Stimulated activated CD4-positive, alpha-beta T cell treated with anti-CD3 and anti-CD28 coated beads, Interleukin-12 subunit alpha, Interleukin-12 subunit beta, amount 100 ng/mL, for 4 hours (primary cell): ENCODE data around the gene SPTBN1.

Experiments used
- DNase-seq: peaks from one replicate; pipeline ENCODE4 v3.0.0-alpha.2; 2020

Gene SPTBN1

DNA sequence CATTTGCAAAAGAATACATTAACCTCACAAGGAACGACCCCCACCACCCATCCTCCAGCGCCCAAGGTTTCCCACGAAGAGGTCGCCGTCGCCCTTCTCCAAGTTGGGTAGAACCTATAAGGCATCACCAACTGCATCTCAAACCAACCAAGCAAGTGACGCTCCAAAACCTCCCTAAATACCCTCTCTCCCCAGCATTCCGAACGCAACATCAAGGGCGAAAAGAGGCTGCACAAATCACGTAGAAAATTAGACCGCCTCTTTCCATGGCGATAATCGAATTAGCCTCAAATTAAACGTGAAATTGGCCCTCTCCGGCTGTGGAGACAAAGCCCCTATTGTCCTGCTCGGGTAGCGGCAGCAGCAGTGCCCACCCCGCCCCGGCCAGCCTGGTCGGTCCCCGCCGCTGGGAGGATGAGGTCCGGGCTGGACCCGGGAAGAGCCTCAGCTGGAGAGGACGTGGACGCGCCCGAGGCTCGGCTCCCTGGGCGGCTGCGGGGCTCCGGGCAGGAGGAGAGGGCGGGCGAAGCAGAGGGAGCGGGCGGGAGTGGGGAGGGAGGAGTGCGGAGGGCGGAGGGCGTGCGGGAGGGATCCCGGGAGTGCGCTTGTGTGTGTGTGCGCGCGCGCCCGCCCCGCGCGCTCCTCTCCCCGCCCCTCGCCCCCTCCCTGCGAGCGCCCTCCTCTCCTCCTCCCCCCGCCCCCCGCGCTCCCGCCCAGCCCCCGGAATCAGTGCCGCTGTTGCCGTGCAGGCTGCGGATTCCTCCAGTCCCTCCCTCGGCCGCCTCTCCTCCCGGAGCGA lies at the start of gene SPTBN1:
TSS of gene SPTBN1 (plus strand) at position 765 of the 799 bp plus-strand sequence. CDS start 70,092 bp downstream, outside the sequence.
- DNase-seq, result peak; percentile 14

DNA sequence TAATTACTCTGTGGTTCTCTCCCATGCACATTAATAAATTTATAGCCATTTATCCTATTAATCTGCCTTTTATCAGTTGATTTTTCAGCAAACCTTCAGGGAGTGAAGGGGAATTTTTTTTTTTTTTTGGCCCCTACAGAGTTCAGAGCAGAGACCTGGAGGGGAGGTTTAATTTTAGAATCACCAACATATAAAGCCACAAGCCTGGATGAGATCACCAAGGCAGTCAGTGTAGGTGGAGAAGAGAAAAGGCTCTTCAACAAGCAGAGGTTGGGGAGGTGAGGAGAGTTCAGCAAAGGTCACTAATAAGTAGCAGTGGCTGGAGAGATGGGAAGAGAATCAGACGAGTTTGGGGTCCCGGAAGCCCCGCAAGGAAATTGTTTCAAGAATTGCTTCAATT lies 48.4 kb upstream of the SPTBN1 start:
- no peak for DNase-seq

DNA sequence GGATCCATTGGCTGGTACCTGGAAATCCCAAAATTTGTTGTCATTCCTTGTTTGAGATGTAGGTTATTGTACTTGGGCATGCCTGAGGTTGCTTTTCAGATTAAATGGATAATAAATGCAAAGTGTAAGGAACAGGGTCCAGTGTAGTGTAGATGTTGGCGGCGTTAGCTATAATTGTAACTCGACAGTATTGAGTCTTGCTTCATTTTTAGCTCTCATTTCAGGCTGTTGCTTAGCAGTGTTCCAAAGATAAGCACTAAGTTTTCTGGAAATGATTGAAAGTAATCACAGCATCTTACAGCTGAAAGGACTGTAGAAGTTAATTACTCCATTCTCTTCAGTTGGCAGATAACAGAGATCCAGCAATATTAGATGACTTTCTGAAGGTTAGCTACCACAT lies 47.8 kb upstream of the SPTBN1 start:
- DNase-seq, result no peak

DNA sequence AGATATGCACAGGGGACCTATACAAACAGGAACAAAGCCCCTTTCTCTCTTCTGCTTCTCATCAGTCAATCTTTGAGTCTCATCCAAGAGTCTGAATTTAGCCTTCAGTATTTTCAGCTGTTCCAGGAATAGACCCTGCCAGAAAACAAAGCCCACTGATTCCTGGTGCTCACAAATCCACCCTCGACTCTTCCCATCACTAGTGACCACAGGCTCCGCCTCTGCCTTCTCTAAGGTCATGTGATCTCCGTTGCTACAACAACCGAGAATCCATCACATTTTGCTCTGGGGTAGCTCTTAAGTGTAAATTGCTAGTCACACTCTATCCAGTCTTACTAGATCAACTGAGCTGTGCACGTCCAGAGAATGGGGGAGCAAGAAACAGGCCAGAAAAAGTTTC lies 46.4 kb upstream of the SPTBN1 start:
- DNase-seq, result no peak

DNA sequence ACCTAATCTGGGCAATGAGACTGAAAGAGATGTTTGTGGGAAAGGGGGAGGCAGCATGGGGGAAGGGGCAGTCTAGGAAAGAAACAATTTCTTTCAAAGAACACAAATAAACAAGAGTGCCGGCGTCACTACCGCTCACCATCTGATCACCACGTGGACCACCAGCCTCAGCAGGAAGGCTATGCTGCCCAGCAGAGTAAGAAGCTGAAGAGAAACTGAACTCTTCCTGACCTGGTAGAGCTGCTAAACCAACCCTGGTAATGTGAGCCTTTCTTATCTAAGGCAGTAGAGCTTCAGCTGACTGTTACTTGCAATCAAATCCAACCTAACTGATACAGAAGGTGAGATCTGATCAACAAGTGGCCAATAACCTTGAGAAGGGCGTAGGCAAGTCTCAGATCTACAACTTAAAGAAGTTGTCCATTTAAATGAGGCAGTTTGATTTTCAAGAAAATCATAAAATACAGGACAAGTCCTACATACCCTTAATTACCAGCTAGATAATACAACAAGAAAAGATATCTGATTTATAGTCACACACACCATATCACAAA lies 44.2 kb upstream of the SPTBN1 start:
- DNase-seq, result no peak

DNA sequence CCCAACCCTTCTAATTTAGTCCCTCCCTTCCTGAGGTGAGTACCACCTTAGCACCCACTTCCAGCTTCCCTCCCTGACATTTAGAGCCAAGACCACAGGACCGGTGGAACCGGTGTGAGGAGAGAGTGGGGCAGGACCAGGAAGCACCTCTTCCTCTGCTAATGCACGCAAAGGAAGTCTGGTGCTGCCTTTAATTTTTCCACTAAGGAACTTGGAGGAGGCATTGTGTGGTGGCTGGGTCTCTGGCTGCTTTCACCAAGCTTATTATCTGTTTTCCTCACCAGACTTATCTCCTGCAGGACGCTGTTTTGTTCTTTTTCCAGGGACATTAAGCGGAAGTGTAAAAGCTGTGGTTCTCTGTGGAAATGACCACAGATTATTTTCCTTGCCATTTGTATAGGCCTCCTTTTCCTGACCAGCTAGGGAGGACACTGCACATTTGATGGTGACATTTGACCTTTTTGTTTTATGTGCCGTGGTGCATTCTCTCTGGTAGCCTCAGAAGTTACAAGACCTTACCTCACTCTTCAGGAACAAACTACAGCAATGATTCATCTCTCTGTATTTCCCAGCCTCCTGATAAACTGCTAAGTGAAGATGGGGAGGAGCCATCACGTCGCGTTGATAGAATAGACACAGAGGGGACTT lies 39.8 kb upstream of the SPTBN1 start:
- no peak for DNase-seq

DNA sequence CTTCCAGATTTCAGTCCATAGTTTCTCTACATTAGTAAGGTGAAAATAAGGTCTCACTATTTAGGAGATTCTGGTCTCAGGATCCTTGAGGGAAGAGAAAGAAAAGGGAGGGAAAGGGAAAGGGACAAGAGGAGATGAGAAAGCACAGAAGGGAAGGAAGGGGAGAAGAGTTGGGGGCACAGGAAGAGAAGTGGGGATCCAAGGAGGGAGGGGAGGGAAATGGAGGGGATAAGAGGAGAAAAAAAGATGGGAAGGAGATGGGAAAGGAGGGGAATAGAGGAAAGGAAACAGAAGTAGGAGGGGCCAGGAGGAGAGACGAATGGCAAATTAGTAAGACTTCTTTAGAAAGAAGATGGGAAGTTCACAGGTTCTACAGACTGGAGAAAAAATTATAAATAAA lies 39.2 kb upstream of the SPTBN1 start:
- no peak for DNase-seq

DNA sequence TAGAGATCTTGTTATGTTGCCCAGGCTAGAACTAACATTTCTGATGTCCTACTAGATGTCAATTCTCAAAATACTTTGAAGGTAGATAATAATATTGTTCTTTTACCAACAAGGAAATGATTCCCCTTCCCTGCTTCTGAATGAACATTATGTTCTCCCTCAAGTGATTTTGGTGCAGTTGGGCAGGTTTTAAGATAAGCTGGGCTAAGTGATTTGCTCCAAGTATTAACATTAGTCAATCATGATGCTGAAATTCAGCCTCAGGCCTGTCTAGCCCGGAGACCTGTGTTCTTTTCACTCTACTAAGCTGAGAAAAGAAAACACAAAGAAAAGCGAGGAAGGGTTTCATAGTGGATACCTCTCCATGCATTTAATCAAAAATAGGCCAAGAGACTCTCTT lies 38.5 kb upstream of the SPTBN1 start:
- DNase-seq, result no peak

DNA sequence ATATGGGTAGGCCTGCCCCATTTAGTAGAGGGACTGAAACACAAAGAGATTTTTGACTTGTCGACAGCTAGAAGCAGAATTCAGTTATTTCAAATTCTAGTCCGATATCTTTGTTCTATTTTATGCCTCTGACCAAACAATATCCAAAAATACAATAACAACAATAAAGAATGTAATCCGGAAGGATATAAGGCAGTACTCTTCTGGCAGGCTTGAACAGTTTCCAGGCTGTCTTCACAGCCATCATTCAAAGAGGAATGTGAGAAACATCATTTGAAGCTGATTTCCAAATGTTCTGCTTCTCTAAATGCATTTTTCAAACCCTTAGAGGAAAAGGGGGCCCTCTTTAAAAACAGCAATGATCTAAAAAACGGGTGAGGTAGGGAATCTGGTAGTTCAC lies 36.7 kb upstream of the SPTBN1 start:
- no peak for DNase-seq

DNA sequence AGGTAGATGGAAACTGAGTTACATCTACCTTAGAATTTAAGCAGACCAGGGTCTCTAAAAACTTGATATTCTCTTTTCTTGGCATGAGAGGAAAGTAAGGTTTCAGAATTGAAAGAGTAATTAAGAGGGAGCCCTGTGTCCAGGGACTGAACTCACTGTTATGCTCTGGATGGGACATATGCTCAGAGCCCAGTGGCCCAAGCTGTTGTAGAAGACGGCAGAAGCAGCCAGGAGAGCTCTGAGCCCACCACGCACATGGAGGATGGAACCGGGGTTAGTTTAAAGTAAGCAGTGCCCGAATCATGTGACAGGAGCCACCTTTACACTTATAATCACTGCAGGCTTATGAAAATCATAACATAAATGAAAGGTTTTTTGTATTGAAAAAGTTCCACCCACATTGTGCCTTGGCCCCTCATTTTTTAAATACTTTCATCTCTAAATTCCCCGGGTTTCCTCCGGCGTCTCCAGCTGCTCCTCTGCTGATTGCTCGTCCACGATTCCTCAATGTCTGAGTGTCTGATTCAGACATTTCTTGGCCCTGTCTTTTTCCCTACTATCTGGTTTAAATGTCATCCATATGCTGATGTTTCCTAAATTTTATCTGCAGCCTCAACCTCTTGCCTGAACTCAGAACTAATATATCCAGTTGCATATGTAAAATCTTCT lies 36.1 kb upstream of the SPTBN1 start:
- no peak for DNase-seq

DNA sequence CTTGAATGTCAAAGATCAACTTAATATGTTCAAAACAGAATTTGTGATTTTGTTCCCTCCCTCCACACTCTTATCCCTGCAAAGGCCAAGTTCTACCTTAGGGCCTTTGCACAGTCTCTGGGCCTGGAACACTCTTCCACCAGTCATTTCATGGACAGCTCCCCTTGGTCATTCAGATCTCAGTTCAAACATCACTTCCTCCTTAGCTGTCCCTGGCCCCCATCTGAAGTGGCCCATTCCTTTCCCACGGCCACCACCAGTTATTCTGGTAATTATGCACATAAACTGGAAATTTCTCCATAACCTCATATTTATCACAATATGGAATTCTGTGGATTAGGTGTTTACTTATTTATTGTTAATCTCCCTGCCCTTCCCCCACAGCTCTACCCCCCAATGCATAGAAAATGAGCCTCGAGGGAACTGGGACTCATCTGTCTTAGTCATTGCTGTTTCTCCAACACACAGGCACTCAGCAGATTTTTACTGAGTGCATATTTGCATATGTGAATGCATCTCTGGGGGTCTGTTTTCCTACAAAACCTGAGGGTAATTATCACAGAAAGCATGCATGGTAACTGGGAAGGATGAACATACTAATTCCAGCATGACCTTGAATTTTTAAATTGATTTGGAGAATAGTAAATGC lies 35.5 kb upstream of the SPTBN1 start:
- DNase-seq, result no peak

DNA sequence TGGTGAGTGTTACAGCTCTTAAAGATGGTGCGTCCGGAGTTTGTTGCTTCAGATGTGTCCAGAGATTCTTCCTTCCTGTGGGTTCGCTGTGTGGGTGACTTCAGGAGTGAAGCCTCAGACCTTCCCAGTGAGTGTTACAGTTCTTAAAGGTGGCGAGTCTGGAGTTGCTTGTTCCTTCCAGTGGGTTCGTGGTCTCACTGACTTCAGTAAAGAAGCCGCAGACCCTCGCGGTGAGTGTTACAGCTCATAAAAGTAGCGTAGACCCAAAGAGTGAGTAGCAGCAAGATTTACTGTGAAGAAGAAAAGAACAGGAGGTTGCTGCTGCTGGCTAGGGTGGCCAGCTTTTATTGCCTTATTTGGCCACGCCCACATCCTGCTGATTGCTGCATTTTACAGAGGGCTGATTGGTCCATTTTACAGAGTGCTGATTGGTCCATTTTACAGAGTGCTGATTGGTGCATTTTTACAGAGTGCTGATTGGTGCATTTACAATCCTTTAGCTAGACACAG lies 34.0 kb upstream of the SPTBN1 start:
- peak; percentile 3 for DNase-seq

DNA sequence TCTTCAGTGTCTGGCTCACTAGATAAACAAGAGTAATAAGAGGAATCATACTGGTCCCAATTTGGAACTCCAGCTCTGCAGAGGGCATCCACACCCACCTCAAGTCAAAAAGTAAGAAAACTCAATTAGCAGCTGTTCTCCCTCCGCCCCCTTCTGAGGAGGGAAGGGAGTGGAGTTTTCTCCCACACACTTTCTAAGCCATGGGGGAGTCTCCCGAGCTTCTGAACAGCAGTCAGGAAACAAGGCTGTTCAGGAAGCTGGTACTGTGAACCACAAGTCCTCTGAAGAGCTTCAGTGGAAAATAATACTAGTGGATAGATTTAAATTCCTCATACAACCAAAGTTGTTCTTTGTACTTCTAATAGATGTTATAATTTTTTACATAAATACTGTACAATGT lies 32.9 kb upstream of the SPTBN1 start:
- no peak for DNase-seq

DNA sequence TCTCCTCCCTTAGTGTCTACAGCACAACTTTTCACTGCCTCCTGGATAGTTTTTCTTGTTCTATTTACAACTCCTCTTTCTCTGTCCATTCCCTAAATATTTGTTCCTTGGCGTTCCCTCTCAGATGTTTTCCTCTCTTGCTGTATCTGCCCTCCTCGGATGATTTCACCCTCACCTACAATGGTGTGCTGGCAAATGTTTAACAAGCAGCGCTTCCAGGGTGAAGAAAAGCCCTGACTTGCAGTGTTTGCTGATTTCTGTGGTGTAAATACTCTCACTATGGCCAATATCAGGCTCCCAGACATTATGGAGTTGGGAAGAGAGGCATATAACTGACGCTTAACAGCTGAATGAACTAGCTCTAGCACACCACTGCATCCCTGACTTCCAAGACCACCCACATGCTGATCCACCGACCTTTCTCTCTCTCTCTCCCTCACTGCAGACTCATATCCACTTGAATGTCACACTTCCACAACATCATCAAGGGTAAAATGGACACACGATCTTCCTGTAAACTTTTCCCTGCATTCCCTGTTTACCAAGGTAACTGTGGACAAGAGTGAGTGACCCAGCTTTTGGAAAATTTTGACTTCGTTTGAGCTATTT lies 31.5 kb upstream of the SPTBN1 start:
- no peak for DNase-seq

DNA sequence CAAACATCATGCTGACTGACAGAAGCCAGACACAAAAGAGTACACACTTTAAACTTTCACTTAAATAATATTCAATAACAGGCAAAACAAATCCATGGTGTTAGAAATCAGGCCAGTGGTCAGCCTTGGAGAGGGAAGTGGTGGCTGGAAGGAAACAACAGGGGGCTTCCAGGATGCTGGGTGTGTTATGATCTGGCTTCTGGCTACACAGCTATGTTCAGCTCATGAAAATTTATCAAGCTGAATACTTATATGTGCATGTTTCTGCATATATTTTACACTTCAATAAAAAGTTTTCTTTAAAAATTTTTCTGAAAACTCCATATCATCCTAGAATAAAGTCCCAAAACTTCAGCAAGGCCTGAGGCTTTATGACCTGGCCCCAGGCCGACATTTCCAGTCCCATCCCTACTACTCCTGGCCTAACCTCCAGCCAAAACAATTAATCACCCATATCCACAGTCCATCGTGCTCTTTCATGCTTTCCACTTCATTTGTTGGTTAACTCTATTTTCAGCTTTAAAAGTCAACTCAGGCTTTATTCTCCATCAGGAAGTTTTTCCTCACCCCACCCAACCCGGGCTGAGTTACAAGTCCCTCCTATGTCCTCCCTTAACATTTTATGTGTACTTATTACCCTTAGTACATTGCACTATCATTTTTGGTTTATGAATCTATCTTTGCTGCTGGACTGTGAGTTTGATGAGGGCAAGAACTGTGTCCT lies 27.9 kb upstream of the SPTBN1 start:
- DNase-seq, result no peak

DNA sequence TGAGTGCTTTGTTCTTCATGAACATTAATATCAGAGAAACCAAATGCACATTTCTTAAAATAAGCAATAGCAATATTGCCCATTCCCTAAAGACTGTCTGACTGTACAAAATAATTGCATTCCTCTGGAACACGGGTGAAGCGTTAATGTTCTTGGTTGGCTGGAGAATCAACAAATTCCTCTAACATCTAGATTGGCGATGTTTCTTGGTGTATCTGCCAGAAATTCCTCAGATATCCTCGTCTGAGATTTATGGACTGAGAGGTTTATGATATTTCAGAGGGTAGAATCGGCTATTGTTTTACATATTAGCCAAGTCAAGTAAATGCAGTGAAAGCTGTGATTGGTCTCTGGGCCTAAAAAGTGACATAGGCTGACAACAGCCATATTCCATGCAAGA lies 27.1 kb upstream of the SPTBN1 start:
- no peak for DNase-seq

DNA sequence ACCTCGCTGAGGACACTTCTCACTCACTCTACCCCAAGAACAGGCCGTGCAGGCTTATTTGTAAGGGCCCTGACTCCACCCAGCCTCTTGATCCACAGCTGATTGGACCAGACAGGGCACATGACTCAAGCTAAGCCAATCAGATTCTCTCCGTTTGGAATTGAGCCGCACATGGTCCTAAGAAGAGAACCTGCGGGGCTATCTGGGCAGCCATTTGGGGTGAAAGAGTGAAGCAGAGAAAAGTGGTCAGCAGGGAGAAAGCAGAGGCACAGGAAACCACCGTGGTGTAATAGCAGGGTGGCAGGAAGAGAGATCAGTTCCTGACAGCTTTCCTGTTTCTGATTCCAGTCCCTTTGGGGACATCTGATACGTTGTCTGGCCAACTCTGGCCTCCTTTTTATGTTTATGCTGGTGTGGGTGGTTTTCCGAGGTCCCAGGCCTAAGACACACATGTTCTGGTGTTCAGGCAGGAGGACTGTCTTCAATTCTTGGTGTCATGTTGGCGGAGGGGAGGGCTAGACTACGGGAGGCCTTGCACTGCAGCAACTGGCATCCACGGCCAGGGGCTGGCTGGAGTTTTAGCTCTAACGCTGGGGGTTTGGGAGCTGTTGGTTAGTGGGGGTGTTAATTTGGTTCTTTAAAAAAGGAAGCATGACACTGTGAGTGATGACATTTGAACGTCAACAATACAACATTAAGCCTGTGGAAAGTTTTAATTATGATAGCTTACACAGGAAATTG lies 26.1 kb upstream of the SPTBN1 start:
- no peak for DNase-seq

DNA sequence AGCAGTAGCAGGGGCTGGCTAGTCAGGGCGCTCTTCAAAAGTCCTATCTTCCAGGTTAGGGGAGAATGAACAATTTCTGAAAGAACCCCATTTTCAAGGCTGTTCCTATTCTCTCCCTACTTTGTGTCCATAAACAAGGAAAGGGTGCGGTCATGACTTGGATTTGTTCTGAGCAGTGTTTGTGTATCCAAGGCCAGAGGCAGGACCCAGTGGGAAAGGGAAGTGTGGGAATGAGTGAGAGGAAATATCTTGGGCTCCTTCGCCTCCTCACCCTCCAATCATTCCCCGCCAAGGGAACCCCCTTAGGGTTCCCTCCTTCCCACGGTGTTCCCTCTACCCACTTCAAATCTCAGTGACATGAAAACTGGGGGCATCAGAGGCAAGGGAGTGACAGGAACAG lies 25.5 kb upstream of the SPTBN1 start:
- no peak for DNase-seq

DNA sequence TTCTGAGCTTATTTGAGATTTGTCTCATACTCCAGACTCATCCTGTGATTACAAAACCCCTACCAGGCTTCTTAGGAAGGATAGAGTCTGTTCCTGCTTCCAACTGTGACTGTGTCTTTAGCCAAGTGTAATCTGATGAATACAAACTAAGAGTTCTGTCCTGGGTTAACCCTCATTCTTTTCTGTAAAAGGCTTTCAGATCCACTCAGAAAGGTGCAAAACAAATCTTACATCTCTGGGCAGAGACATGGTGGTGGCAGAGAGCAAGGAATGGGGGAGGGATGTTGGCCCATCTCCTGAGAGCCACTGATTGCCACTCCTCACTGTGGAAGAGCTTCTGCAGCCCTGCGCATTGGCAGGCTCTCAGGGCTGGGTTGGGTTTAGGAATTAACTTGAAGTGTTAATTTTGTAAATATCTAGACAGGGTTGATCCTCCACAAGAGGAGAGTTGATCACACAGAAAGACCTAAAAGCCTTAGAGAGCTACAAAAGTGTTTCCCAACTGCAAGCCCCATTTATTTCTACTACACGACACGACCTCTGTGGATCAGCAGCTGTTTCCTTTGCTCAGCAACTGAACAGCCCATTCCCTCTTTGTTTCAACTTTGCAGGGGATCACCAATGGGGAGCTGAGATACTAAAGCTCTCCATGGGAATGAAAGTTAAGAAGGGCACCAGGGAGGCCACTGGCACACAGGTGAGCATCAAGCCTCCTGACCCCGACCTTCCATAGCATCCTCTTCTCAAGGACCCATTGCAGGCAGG lies 23.7 kb upstream of the SPTBN1 start:
- DNase-seq, result no peak

DNA sequence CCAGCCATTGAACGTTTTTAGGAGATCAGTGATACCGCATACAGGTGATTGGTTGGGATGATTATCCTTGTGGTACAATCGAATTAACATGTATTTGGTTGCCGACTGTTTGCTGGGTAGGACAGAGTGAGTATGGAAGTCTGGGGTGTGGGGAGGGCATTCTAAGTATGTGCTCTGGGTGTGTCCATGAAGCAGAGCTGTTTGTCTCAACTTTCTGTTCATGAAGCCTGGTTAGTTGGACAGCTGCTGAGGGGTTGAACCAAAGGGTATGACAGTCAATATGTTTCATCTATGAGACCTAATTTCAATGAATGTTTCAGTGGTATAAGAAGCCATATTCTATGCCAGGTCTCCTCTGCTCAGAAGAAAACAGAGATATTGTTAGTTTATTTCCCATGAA lies 21.9 kb upstream of the SPTBN1 start:
- DNase-seq, result no peak
